Prostate gland (tissue), 2 donors: Measurements from ENCODE around the gene DRG2.

Experiments used
- CTCF ChIP-seq, 4 experiments: fragments of 200-600 bp in 2 of 4; fragments of 450-650 bp in 2 of 4; sonication (generic) in 2 of 4; IDR thresholded peaks; 1 replicate in 3 of 4; 2 replicates in 1 of 4; pipeline ENCODE4 v1.5.1; 2016 to 2019; ENCODE audit warnings: antibody characterized with exemption in 4 of 4, mild to moderate bottlenecking in 2 of 4, moderate library complexity in 2 of 4
- POLR2A ChIP-seq: fragments of 450-650 bp; IDR thresholded peaks from one replicate; pipeline ENCODE4 v1.6.1; 2016; ENCODE audit warnings: antibody characterized with exemption, mild to moderate bottlenecking
- POLR2AphosphoS5 ChIP-seq: sonication (generic); formaldehyde crosslinking; IDR thresholded peaks from one replicate; pipeline ENCODE4 v1.6.1; 2017; ENCODE audit warnings: antibody characterized with exemption

- no peak for TF ChIP-seq POLR2AphosphoS5
- TF ChIP-seq POLR2A, result no peak
- TF ChIP-seq CTCF (IDR thresholded peaks at IDR 0.05), result no peak
These were observed 49.4 kb upstream of the DRG2 start for GRCh38 chr17:18038149-18038850.
